Vagina (tissue), 2 donors: ENCODE results near the gene WNT7B. TPM values are rescaled to one million over a fixed set of nuclear protein-coding genes. Genes with fewer than 3 reads are reported as not detected.

Experiments used
- DNase-seq, 2 donors: peaks; one replicate each; pipeline ENCODE4 v3.0.0-alpha.2; 2017; ENCODE audit errors: extremely low spot score in 2 of 2
- H3K27ac ChIP-seq: fragments of 200-600 bp; sonication (generic); one replicate; pipeline ENCODE4 v1.5.1; 2019
- H3K27me3 ChIP-seq: fragments of 200-600 bp; sonication (generic); one replicate; pipeline ENCODE4 v1.5.1; 2019
- H3K36me3 ChIP-seq, 2 donors: fragments of 200-600 bp; sonication (generic); one replicate each; pipeline ENCODE4 v1.5.1; 2017 to 2019
- H3K4me1 ChIP-seq: fragments of 200-600 bp; sonication (generic); one replicate; pipeline ENCODE4 v1.5.1; 2019
- H3K4me3 ChIP-seq, 2 donors: fragments of 200-600 bp; sonication (generic); 1 replicate in 1 of 2; 2 replicates in 1 of 2; pipeline ENCODE4 v1.5.1; 2016 to 2019
- H3K9me3 ChIP-seq: fragments of 200-600 bp; sonication (generic); one replicate; pipeline ENCODE4 v1.5.1; 2019
- POLR2A ChIP-seq, 2 donors: fragments of 450-650 bp; IDR thresholded peaks; one replicate each; pipeline ENCODE4 v1.6.1; 2017; ENCODE audit warnings: antibody characterized with exemption in 2 of 2, mild to moderate bottlenecking in 2 of 2, moderate library complexity in 2 of 2
- POLR2AphosphoS5 ChIP-seq, 2 donors: sonication (generic); formaldehyde crosslinking; IDR thresholded peaks; one replicate each; pipeline ENCODE4 v1.9.0; 2017; ENCODE audit warnings: antibody characterized with exemption in 2 of 2, mild to moderate bottlenecking in 2 of 2, low read depth in 1 of 2; ENCODE audit not compliant: insufficient read depth in 1 of 2
- intact Hi-C: fragments of 100-400 bp; cut with DNase I; formaldehyde crosslinking; loops from one replicate; pipeline ENCODE4 v1.15.1; 2023
- total RNA-seq: library from RNA; depleted of rRNA; stranded (reverse); fragments of >200 nt; gene quantifications from one replicate; pipeline ENCODE4 v1.2.3, GENCODE V29; 2016
- TF ChIP-seq, protein P1 (sequence below), 3 experiments: fragments of 450-650 bp in 2 of 3; fragments of 200-600 bp in 1 of 3; sonication (generic) in 1 of 3; IDR thresholded peaks; one replicate each; pipeline ENCODE4 v1.5.1; 2017 to 2019; ENCODE audit warnings: antibody characterized with exemption in 3 of 3, mild to moderate bottlenecking in 2 of 3, moderate library complexity in 2 of 3

The WNT7B gene
- total RNA-seq, 1 donor from 2014 or later = 7.1 TPM

DNA sequence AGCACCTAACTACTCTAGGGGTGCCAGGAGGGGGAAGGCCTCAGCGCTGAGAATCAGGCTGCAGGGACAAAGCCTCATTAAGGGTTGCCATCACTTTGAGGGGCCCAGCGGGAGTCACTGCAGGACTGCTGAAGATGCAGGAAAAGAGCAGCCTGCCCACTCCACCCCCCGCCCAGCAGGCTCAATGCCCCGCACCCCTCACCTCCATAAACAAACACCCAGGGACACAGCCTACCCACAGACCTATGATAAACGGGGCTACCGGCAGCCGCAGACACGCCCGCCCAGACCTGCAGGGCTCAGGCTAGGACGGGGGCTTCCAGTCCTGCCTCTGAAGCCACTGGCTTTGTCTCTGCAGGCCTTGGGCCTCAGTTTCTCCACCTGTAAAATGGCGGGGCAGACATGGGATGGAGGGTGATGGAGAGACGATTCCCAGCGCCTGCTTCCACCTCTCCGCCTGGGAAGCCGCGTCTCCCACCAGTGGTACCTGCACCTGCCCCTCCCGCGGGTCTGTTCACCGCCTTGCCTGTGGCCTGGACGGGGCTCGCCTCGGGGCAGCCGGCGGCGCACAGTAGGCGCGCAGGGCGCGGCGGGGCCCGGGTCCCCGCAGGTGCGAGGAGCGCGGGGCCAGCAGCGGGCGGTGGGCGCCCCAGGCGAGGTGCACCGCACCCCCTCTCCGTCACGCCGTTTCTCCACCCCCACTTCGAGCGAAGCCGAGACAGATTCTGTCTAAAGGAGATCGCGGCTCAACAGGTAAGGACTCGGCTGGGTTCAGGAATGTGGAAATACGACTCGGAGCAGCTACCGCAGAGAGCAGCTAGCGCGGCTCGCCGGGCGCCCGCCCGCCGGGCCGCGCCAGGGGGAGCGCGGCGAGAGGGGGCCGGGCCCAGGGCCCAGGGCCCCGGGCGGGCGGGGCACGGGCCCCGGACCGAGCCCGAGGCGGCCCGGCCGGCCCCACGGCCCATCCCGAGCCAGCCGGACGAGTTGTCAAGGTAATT is 1.5 kb downstream of the WNT7B start:
- Histone ChIP-seq H3K27me3 (peaks cover 14% of the 10 kb centered on the region), H3K9me3 (no peaks in the 10 kb centered on the region)
- intact Hi-C loops = no loop called here

DNA sequence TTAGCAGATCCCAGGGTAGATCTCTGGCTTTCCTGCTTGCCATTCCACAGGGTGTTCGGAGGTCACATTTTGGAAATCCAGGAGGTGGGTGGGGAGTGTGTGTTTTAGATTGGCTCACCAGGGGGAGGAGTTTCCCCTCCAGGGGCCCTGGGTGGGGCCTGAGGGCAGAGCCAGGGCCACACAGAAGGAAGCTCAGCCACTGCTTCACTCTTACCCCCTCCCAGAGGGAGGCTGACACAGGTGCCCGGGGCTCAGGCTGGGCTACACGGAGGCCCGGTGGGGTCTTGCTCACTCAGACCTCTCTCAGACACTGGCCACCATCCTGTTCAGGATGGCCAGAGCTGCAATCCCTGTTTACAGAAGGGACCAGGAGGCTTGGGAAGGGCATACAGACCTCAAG is 2.5 kb downstream of the WNT7B start:
- no peak for DNase-seq
- Histone ChIP-seq H3K4me3 (no peak overlapping the region), H3K36me3 (no peaks in the 10 kb centered on the region), H3K27ac (no peak overlapping the region), H3K9me3 (no peaks in the 10 kb centered on the region), H3K27me3 (peaks cover 14% of the 10 kb centered on the region), H3K4me1 (peaks cover 58% of the 10 kb centered on the region)
- TF ChIP-seq POLR2AphosphoS5 (IDR thresholded peaks at IDR 0.05; ENCODE audit: insufficient read depth in 1 of 2, low read depth in 1 of 2) = no peak
- TF ChIP-seq, protein P1, sequence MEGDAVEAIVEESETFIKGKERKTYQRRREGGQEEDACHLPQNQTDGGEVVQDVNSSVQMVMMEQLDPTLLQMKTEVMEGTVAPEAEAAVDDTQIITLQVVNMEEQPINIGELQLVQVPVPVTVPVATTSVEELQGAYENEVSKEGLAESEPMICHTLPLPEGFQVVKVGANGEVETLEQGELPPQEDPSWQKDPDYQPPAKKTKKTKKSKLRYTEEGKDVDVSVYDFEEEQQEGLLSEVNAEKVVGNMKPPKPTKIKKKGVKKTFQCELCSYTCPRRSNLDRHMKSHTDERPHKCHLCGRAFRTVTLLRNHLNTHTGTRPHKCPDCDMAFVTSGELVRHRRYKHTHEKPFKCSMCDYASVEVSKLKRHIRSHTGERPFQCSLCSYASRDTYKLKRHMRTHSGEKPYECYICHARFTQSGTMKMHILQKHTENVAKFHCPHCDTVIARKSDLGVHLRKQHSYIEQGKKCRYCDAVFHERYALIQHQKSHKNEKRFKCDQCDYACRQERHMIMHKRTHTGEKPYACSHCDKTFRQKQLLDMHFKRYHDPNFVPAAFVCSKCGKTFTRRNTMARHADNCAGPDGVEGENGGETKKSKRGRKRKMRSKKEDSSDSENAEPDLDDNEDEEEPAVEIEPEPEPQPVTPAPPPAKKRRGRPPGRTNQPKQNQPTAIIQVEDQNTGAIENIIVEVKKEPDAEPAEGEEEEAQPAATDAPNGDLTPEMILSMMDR (IDR thresholded peaks at IDR 0.05) = no peak
- no peak for TF ChIP-seq POLR2A (IDR thresholded peaks at IDR 0.05)
- intact Hi-C loops = no loop called here

More for the DNA sequence above, 1.5 kb downstream of the WNT7B start:
- Histone ChIP-seq H3K4me3 (peak overlapping the region; percentile 25 to 48), H3K36me3 (no peaks in the 10 kb centered on the region), H3K27ac (no peak overlapping the region), H3K4me1 (peaks cover 55% of the 10 kb centered on the region)
- TF ChIP-seq POLR2AphosphoS5 (IDR thresholded peaks at IDR 0.05; ENCODE audit: insufficient read depth in 1 of 2, low read depth in 1 of 2) = no peak
- no peak for TF ChIP-seq POLR2A (IDR thresholded peaks at IDR 0.05)
- TF ChIP-seq, protein P1 (IDR thresholded peaks at IDR 0.05) = no peak
- no peak for DNase-seq

DNA sequence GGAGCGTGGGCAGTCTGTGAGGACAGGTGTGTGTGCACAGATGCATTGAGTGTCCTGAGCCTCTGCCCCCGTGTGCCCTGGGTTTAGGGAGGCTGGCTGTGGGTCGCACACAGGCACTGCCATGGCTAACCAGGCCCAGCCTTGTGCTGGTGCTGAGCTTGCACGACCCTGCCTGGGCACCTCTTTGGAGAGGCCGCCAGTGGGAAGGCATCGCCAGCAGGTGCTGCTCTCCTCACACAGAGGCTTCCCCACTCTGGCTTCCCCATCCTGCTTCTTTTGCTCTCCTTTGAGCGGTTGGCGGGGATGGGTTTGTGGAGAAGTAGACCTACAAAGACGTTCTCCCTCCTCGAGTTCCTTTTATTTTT is 4.1 kb downstream of the WNT7B start:
- no peak for DNase-seq
- no peaks in the 10 kb centered on the region for H3K9me3 ChIP-seq
- no peak for TF ChIP-seq POLR2A (IDR thresholded peaks at IDR 0.05)
- TF ChIP-seq, protein P1 (IDR thresholded peaks at IDR 0.05) = no peak
- TF ChIP-seq POLR2AphosphoS5 (IDR thresholded peaks at IDR 0.05; ENCODE audit: insufficient read depth in 1 of 2, low read depth in 1 of 2) = no peak
- no peaks in the 10 kb centered on the region for H3K36me3 ChIP-seq
- H3K4me3 ChIP-seq = no peak overlapping the region
- intact Hi-C loops = no loop called here
- no peak overlapping the region for H3K27ac ChIP-seq
- H3K4me1 ChIP-seq = peaks cover 43% of the 10 kb centered on the region
- peaks cover 14% of the 10 kb centered on the region for H3K27me3 ChIP-seq

DNA sequence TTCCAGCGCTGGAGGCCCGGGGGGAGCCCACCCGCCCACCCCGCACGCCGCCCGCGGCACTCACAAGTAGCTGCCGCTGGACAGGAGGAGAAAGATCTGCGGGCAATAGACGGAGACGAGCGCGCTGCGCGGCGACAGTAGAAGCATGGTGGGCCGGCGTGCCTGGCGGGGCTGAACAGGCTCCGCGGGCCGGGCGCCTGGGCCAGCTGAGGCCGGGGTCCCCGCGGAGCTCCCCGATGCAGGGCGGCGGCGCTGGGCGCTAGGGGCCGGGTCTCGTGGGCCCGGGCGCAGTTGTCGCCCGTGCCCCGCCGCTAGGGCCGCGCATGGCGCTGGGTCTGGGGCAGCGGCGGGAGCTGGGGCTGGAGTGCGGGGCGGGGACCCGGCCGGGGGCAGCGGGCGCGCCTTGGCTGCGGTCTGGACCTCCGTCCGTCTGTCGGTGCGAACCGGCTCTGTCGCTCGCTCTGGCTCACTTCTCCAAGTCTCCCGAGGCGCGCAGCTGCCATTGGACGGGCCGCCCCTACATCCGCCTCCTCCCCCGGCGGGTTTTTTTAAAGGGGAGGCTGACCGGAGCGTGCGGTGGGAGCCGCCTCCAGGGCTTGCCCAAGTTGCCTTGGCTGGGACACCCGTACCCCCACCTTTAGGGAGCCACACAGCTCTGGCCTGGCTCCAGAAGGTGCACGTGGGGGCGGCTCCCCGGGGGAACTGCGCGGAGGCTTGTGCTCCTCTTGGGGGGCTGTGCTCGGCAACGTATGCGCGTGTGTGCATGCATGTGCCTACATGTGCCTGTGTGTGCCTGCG is 4.7 kb downstream of the WNT7B start:
- H3K4me1 ChIP-seq = peaks cover 38% of the 10 kb centered on the region
- intact Hi-C loops = no loop called here

More for the DNA sequence above, 4.7 kb downstream of the WNT7B start:
- H3K27me3 ChIP-seq = peaks cover 14% of the 10 kb centered on the region
- peak overlapping the region; percentile 15 to 21 for H3K4me3 ChIP-seq
- no peak for DNase-seq
- H3K36me3 ChIP-seq = no peaks in the 10 kb centered on the region
- no peak overlapping the region for H3K27ac ChIP-seq
- no peaks in the 10 kb centered on the region for H3K9me3 ChIP-seq
- TF ChIP-seq, protein P1 (IDR thresholded peaks at IDR 0.05) = no peak
- TF ChIP-seq POLR2AphosphoS5 (IDR thresholded peaks at IDR 0.05; ENCODE audit: insufficient read depth in 1 of 2, low read depth in 1 of 2) = no peak
- TF ChIP-seq POLR2A (IDR thresholded peaks at IDR 0.05) = no peak
